ENCODE measurements around the gene TMEM232. TPM values are rescaled to one million over a fixed set of nuclear protein-coding genes. Genes with fewer than 3 reads are reported as not detected.

TMEM232 gene
- total and polyA plus RNA-seq, 9 of the 15 experiments (the other 6 are each of a cell fraction or from before 2014, with no cell fraction given) = 0.09 to 2.2 (median 0.41) TPM

GRCh38 chr5:110475529-110475928 lies 250.9 kb downstream of the TMEM232 start:
- Histone ChIP-seq H2AFZ (ENCODE audit: low read depth, low read length) (no peak overlapping the region), H4K20me1 (replicated peaks; ENCODE audit: control insufficient read depth, insufficient read depth, low read length) (no peaks in the 10 kb centered on the region), H3K9ac (ENCODE audit: insufficient read depth in 1 of 2, low read depth in 2 of 2, low read length in 2 of 2) (no peak overlapping the region), H3K36me3 (ENCODE audit: control insufficient read depth, insufficient read depth, low read length) (no peaks in the 10 kb centered on the region), H3K79me2 (ENCODE audit: control insufficient read depth, insufficient read depth, low read length) (no peaks in the 10 kb centered on the region), H3K27ac (ENCODE audit: extremely low read depth, low read depth, low read length) (no peak overlapping the region), H3K4me1 (replicated peaks in 1 of 2; ENCODE audit: control insufficient read depth in 2 of 2, insufficient read depth in 2 of 2, low read length in 2 of 2) (no peaks in the 10 kb centered on the region), H3K4me2 (ENCODE audit: insufficient read depth, low read length) (no peak overlapping the region), H3K9me1 (ENCODE audit: control insufficient read depth, insufficient read depth, low read length) (no peaks in the 10 kb centered on the region), H3K27me3 (ENCODE audit: control insufficient read depth in 2 of 2, insufficient read depth in 2 of 2, low read length in 2 of 2) (no peaks in the 10 kb centered on the region), H3K4me3 (no peak overlapping the region), H3K9me3 (replicated peaks; ENCODE audit: control insufficient read depth, insufficient read depth, low read depth, low read length) (no peaks in the 10 kb centered on the region)
- ATAC-seq = no peak
- BruUV-seq (replicated peaks) = no TSS peak
- ChIA-PET POLR2A (interaction anchor here (0.6 kb wide), 1 partner anchor 366 kb away, joined by 3 read pairs; no protein-coding TSS in a partner anchor), CTCF (ENCODE audit: low intra/inter-chr PET ratio) (no interaction called here)
- no peak for FAIRE-seq
- in situ Hi-C loops (cut with MboI) = no loop called here
- DNase-seq (ENCODE audit: extremely low read depth in 1 of 4, low spot score in 3 of 4) = no peak
- WGBS (ENCODE audit: insufficient coverage, low coverage, missing lambda C conversion rate) = 11% methylated on average over 1 of the region's 1 CpG
- intact Hi-C loops (cut with micrococcal nuclease) = no loop called here
- TF ChIP-seq E2F8 (IDR thresholded peaks at IDR 0.05; ENCODE audit: low read depth, partially characterized antibody) (no peak), CREB3 (tag; conservative IDR thresholded peaks at IDR 0.05; ENCODE audit: low read depth) (no peak), KLF6 (CRISPR knock-in tag; IDR thresholded peaks at IDR 0.05; ENCODE audit: borderline replicate concordance) (no peak), HMGXB4 (CRISPR knock-in tag; IDR thresholded peaks at IDR 0.05) (no peak), POLR2A (conservative IDR thresholded peaks at IDR 0.05) (no peak), POLR3G (IDR thresholded peaks at IDR 0.05; ENCODE audit: extremely low read depth, insufficient read length, insufficient replicate concordance) (no peak), ZBTB12 (CRISPR knock-in tag; IDR thresholded peaks at IDR 0.05) (no peak), ADNP (tag; IDR thresholded peaks at IDR 0.05) (no peak)
